ENCODE measurements around the gene CIITA. TPM values are rescaled to one million over a fixed set of nuclear protein-coding genes. Genes with fewer than 3 reads are reported as not detected.

The CIITA gene
- total RNA-seq, 1 donor from 2014 or later: 1.0 TPM

- no peaks in the 10 kb centered on the region for H3K36me3 ChIP-seq (ENCODE audit: control insufficient read depth in 3 of 3, insufficient read depth in 3 of 3, low read length in 3 of 3)
- H3K9ac ChIP-seq (ENCODE audit: low read depth in 1 of 3, low read length in 3 of 3): peak overlapping the region in 2 of 3 donors; percentile 25 to 38
- H3K27me3 ChIP-seq (ENCODE audit: control insufficient read depth in 3 of 3, insufficient read depth in 3 of 3, low read length in 3 of 3): no peaks in the 10 kb centered on the region
- H3K9me3 ChIP-seq (ENCODE audit: control insufficient read depth in 3 of 3, low read length in 3 of 3): no peaks in the 10 kb centered on the region
- no peak overlapping the region for H3K27ac ChIP-seq (ENCODE audit: low read depth, low read length)
- H3K4me3 ChIP-seq (ENCODE audit: low read length in 3 of 3): no peak overlapping the region
- H3K4me1 ChIP-seq (ENCODE audit: control insufficient read depth in 3 of 3, insufficient read depth in 3 of 3, low read length in 3 of 3): peaks cover 24 to 60% (median 37%) of the 10 kb centered on the region in 3 donors
Observed at GRCh38 chr16:10947211-10947787, 70.3 kb downstream of the CIITA start.

DNA sequence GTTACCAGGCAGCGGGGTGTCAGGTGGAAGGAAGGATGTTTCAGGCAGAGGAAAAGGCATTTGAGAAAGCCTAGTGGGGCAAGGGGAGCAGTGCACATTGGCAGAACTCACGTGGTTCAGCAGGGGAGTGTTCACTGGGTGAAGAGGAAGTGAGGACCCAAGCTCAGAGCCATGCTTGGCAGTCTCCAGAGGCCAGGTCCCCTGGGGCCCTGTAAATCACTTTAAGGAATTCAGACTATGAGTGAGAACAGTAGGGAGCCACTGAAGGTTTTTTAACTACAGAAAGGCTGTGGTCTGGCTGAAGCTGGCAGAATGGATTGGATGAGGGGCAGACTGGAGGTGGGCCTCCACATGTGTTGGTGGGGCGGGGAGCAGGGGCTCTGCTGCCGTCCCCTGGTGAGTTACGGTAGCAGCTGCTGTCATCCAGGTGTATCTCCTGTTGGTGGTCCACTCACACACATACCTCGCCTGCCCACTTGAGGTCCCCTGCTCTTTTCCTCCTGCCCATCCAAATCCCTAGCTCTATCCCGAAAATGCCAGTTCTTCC is 72.5 kb downstream of the CIITA start:
- Histone ChIP-seq H3K9ac (ENCODE audit: low read depth in 1 of 3, low read length in 3 of 3) (no peak overlapping the region), H3K27ac (ENCODE audit: low read depth, low read length) (no peak overlapping the region), H3K36me3 (ENCODE audit: control insufficient read depth in 3 of 3, insufficient read depth in 3 of 3, low read length in 3 of 3) (no peaks in the 10 kb centered on the region), H3K27me3 (ENCODE audit: control insufficient read depth in 3 of 3, insufficient read depth in 3 of 3, low read length in 3 of 3) (no peaks in the 10 kb centered on the region), H3K4me3 (ENCODE audit: low read length in 3 of 3) (no peak overlapping the region), H3K4me1 (ENCODE audit: control insufficient read depth in 3 of 3, insufficient read depth in 3 of 3, low read length in 3 of 3) (peaks cover 13 to 47% (median 31%) of the 10 kb centered on the region in 3 donors), H3K9me3 (ENCODE audit: control insufficient read depth in 3 of 3, low read length in 3 of 3) (no peaks in the 10 kb centered on the region)

DNA sequence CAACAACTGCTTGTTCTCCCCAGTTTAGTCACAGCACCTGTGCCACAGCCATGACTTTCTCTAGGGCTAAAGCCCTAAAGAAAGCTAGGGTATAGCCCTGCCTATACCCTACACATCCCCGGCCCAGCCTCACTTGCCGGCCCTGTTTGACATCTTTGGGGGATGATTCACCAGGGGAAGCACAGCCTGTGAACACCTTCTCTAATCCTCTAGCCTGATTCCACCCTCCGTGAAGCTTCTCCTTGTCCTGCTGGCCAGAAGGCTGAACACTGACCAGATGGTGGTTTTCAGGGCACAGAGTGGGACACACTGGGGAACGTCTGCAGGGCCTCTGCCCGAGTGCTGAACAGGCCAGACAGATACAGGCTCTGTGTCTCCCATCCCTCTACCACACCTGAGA is 73.4 kb downstream of the CIITA start:
- Histone ChIP-seq H3K4me3 (ENCODE audit: low read length in 3 of 3) (no peak overlapping the region), H3K36me3 (ENCODE audit: control insufficient read depth in 3 of 3, insufficient read depth in 3 of 3, low read length in 3 of 3) (no peaks in the 10 kb centered on the region), H3K9ac (ENCODE audit: low read depth in 1 of 3, low read length in 3 of 3) (no peak overlapping the region), H3K9me3 (ENCODE audit: control insufficient read depth in 3 of 3, low read length in 3 of 3) (no peaks in the 10 kb centered on the region), H3K27me3 (ENCODE audit: control insufficient read depth in 3 of 3, insufficient read depth in 3 of 3, low read length in 3 of 3) (no peaks in the 10 kb centered on the region), H3K4me1 (ENCODE audit: control insufficient read depth in 3 of 3, insufficient read depth in 3 of 3, low read length in 3 of 3) (peaks cover 7 to 44% (median 27%) of the 10 kb centered on the region in 3 donors), H3K27ac (ENCODE audit: low read depth, low read length) (no peak overlapping the region)

GRCh38 chr16:10951026-10951425 is 74.0 kb downstream of the CIITA start:
- Histone ChIP-seq H3K27me3 (ENCODE audit: control insufficient read depth in 3 of 3, insufficient read depth in 3 of 3, low read length in 3 of 3) (no peaks in the 10 kb centered on the region), H3K9ac (ENCODE audit: low read depth in 1 of 3, low read length in 3 of 3) (no peak overlapping the region), H3K9me3 (ENCODE audit: control insufficient read depth in 3 of 3, low read length in 3 of 3) (no peaks in the 10 kb centered on the region), H3K36me3 (ENCODE audit: control insufficient read depth in 3 of 3, insufficient read depth in 3 of 3, low read length in 3 of 3) (no peaks in the 10 kb centered on the region), H3K4me1 (ENCODE audit: control insufficient read depth in 3 of 3, insufficient read depth in 3 of 3, low read length in 3 of 3) (peaks cover under 1 to 38% (median 21%) of the 10 kb centered on the region in 3 donors), H3K27ac (ENCODE audit: low read depth, low read length) (no peak overlapping the region), H3K4me3 (ENCODE audit: low read length in 3 of 3) (no peak overlapping the region)

GRCh38 chr16:10954903-10955302 is 77.9 kb downstream of the CIITA start:
- Histone ChIP-seq H3K4me3 (ENCODE audit: low read length in 3 of 3) (no peak overlapping the region), H3K4me1 (ENCODE audit: control insufficient read depth in 3 of 3, insufficient read depth in 3 of 3, low read length in 3 of 3) (peaks cover 0 to 33% (median 11%) of the 10 kb centered on the region in 3 donors), H3K27me3 (ENCODE audit: control insufficient read depth in 3 of 3, insufficient read depth in 3 of 3, low read length in 3 of 3) (no peaks in the 10 kb centered on the region), H3K9ac (ENCODE audit: low read depth in 1 of 3, low read length in 3 of 3) (no peak overlapping the region), H3K36me3 (ENCODE audit: control insufficient read depth in 3 of 3, insufficient read depth in 3 of 3, low read length in 3 of 3) (peaks cover 0 to 7% (median 2%) of the 10 kb centered on the region in 3 donors), H3K9me3 (ENCODE audit: control insufficient read depth in 3 of 3, low read length in 3 of 3) (no peaks in the 10 kb centered on the region), H3K27ac (ENCODE audit: low read depth, low read length) (no peak overlapping the region)

DNA sequence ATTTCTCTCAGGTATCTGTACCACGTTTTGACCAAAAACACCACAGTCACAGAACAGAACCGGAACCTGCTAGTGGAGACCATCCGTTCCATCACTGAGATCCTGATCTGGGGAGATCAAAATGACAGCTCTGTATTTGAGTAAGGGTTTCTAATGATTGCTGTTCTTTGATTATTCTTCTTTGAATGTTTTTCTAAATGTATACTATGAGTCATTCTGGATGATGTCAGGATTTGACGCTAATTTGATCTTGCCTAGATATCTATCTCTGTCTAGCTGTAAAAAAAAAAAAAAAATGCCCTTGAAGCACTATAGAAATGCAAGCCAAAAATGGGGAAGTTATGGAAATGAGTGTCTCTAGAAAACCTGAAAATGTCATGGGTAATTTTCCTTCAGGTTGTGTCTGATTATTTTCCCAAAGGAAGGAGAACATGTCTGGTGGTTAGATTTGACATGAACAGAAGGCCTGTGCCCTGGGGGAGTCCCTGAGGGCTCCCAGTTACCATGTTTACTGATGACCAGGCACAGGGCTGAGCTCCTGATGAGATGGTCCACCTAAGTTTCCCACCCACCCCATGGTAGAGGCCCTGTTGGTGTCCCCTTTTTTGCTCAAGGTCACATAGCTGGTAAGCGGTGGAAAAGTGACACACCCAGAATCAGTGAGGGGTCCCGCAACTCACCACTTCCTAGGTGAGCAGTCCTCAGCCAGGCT is 80.9 kb downstream of the CIITA start:
- no peaks in the 10 kb centered on the region for H3K27me3 ChIP-seq (ENCODE audit: control insufficient read depth in 3 of 3, insufficient read depth in 3 of 3, low read length in 3 of 3)
- H3K4me1 ChIP-seq (ENCODE audit: control insufficient read depth in 3 of 3, insufficient read depth in 3 of 3, low read length in 3 of 3): peaks cover 5 to 27% (median 24%) of the 10 kb centered on the region in 3 donors
- H3K9me3 ChIP-seq (ENCODE audit: control insufficient read depth in 3 of 3, low read length in 3 of 3): no peaks in the 10 kb centered on the region
- no peak overlapping the region for H3K27ac ChIP-seq (ENCODE audit: low read depth, low read length)
- no peak overlapping the region for H3K9ac ChIP-seq (ENCODE audit: low read depth in 1 of 3, low read length in 3 of 3)
- no peak overlapping the region for H3K4me3 ChIP-seq (ENCODE audit: low read length in 3 of 3)
- H3K36me3 ChIP-seq (ENCODE audit: control insufficient read depth in 3 of 3, insufficient read depth in 3 of 3, low read length in 3 of 3): peaks cover 7 to 14% (median 9%) of the 10 kb centered on the region in 3 donors

DNA sequence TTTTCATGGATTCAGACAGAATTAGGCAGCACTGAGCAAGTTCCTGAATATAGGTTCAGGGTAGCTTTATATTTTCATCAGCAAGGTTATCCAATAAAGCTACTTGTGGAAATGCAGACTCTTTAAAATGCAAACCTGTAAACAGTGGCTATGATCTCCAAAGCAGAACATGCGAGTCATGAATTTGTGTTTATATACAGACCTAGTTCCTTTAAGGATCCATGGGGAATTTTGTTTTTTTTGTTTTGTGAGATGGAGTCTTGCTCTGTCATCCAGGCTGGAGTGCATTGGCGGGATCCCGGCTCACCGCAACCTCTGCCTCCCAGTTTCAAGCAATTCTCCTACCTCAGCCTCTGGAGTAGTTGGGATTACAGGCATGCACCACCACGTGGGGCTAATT is 82.2 kb downstream of the CIITA start:
- Histone ChIP-seq H3K9me3 (ENCODE audit: control insufficient read depth in 3 of 3, low read length in 3 of 3) (no peaks in the 10 kb centered on the region), H3K36me3 (ENCODE audit: control insufficient read depth in 3 of 3, insufficient read depth in 3 of 3, low read length in 3 of 3) (peaks cover 13 to 21% (median 16%) of the 10 kb centered on the region in 3 donors), H3K4me3 (ENCODE audit: low read length in 3 of 3) (no peak overlapping the region), H3K27me3 (ENCODE audit: control insufficient read depth in 3 of 3, insufficient read depth in 3 of 3, low read length in 3 of 3) (no peaks in the 10 kb centered on the region), H3K4me1 (ENCODE audit: control insufficient read depth in 3 of 3, insufficient read depth in 3 of 3, low read length in 3 of 3) (peaks cover 6 to 27% (median 24%) of the 10 kb centered on the region in 3 donors), H3K27ac (ENCODE audit: low read depth, low read length) (no peak overlapping the region), H3K9ac (ENCODE audit: low read depth in 1 of 3, low read length in 3 of 3) (no peak overlapping the region)

DNA sequence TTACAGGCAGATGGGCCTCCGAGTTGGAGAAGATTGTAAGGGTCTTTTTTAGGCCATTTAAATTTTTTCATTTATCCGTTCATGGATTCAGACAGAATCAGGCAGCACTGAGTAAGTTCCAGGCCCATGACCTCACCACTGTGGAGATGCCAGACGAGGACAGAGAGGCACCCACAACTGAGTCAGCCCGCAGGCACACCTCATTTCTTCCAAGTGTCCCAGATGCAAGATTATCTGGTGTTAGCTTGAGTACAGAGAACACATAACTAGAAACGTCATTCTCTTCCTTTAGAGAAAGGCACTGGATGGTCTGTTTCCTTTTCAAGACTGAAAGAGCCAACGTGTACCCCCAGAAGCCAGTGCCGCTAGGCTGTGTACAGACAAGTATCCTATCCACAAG is 84.2 kb downstream of the CIITA start:
- H3K4me1 ChIP-seq (ENCODE audit: control insufficient read depth in 3 of 3, insufficient read depth in 3 of 3, low read length in 3 of 3): peaks cover 9 to 26% (median 20%) of the 10 kb centered on the region in 3 donors
- H3K27me3 ChIP-seq (ENCODE audit: control insufficient read depth in 3 of 3, insufficient read depth in 3 of 3, low read length in 3 of 3): no peaks in the 10 kb centered on the region
- no peak overlapping the region for H3K4me3 ChIP-seq (ENCODE audit: low read length in 3 of 3)
- H3K27ac ChIP-seq (ENCODE audit: low read depth, low read length): peak overlapping the region; percentile 60
- H3K9me3 ChIP-seq (ENCODE audit: control insufficient read depth in 3 of 3, low read length in 3 of 3): no peaks in the 10 kb centered on the region
- peak overlapping the region; percentile 16 to 57 (median 36) for H3K9ac ChIP-seq (ENCODE audit: low read depth in 1 of 3, low read length in 3 of 3)
- peaks cover 13 to 21% (median 16%) of the 10 kb centered on the region in 3 donors for H3K36me3 ChIP-seq (ENCODE audit: control insufficient read depth in 3 of 3, insufficient read depth in 3 of 3, low read length in 3 of 3)

- H3K9ac ChIP-seq (ENCODE audit: low read depth in 1 of 3, low read length in 3 of 3): peak overlapping the region in 1 of 3 donors; percentile 72
- no peak overlapping the region for H3K27ac ChIP-seq (ENCODE audit: low read depth, low read length)
Observed at GRCh38 chr16:10964039-10964890, 87.3 kb downstream of the CIITA start.

More at GRCh38 chr16:10964039-10964890, 87.3 kb downstream of the CIITA start:
- Histone ChIP-seq H3K36me3 (ENCODE audit: control insufficient read depth in 3 of 3, insufficient read depth in 3 of 3, low read length in 3 of 3) (peaks cover 13 to 16% (median 14%) of the 10 kb centered on the region in 3 donors), H3K9me3 (ENCODE audit: control insufficient read depth in 3 of 3, low read length in 3 of 3) (no peaks in the 10 kb centered on the region), H3K4me1 (ENCODE audit: control insufficient read depth in 3 of 3, insufficient read depth in 3 of 3, low read length in 3 of 3) (peaks cover 9 to 18% (median 17%) of the 10 kb centered on the region in 3 donors), H3K4me3 (ENCODE audit: low read length in 3 of 3) (peak overlapping the region in 2 of 3 donors; percentile 18 to 35), H3K27me3 (ENCODE audit: control insufficient read depth in 3 of 3, insufficient read depth in 3 of 3, low read length in 3 of 3) (no peaks in the 10 kb centered on the region)

Data from skeletal muscle tissue (tissue), 4 donors.